Measurements from ENCODE around the gene ADRA2B. TPM values are rescaled to one million over a fixed set of nuclear protein-coding genes. Genes with fewer than 3 reads are reported as not detected.

ADRA2B gene
- polyA plus RNA-seq, 10 donors, result 1.9 to 3.8 (median 3.0) TPM

DNA sequence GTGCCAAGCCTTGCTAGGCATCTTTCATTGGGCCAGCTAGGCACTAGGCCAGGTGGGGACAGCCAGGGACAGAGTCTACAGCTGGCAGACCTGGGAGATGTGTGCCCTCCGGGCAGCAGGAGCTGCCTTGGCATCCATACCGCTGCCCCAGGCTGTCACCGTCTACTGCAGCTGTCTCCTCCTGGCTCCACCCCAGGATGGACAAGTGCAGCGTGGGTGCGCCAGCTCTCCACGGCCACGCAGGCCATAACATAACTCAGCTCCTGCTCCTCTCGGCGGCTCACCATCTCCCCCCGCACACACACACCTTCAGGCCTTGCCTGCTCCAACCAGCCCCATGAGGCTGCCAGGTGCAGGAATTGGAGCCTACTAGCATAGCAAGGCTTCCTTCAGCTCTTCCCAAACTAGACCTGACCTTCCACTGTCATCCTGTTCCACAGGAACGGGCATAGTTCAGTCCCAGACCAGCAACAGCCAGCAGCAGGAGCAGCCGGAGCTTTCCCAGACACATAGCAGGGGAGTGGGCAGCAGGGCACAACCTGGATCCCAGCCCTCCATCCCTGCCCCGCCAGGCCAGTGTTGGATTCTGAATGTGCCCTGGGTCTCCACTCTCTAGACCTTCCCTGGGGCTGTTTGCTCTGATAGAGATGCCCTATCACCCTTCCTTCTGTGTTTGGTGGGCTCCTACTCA is 2.5 kb upstream of the ADRA2B start:
- DNase-seq, result no peak

DNA sequence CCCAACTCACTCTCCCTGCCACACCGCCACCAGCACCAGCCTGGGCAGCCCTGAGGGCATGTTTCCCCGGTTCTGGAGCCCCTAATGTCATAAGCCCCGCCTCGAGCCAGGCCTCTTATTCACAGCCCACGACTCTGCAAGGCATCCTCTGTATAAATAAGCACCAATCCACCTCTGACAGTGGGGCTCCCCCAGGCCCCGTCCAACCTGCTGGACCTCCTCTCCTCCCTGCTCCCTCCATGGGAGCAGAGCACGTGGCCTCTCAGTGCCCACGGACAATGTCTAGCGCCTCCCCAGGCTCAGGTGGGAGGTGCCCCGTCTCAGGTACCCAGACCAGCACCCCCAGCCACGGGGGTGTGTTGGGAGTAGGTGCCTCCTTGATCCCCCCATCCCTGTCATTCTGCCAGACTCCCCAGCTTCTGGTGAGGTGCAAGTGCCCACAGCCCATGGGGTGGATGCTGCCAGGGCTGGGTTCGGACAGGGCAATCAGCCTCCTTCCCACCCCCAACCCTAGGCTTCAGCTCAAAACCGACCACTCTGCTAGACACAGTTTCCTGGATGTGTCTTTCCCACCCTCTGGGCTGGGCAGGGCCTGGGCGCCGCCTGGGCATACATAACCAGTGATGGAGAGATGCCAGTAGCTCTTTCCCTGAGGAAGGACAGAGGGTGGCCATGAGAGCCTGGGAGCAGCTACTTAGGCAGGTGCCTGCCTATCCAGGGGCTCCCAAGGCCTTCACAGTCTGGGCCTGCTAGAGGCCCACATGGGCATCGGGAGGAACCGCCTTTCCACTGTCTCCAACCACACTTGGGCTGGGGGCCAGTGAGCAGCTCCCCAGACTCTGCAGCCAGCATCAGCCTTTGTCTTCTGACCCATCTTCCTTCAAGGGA is 1.6 kb upstream of the ADRA2B start:
- DNase-seq, result no peak

DNA sequence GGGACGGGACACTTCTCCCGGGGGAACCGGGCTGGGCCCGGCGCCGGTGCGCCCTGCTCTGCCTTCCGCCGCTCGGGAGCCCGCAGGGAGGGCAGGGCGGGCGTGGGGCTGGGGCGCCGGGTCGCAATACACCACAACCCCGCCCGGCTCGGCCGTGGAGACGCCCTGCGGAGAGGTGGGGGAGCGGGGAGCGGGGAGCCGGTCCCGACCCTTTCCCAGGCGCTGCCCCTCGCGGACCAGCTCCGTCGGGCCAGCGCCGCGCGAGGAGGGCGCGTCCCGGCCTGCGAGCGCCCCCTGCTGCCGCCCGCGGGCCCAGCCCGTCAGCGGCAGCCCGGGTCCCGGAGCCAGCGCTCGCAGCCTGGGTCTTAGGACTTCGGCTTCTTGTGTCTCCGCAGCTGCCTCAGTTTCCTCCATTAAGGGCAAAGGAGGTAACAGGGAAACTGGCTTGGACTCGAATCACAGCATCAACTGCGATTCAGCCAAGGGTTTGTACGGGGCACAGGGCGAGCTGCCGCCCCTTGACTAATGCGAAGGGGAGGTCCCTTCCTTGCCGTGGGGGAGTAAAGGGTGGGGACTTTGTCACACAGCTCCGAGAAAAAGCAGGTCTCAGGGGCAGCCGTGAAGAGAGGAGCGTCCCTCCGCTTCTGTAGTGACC is 635 bp upstream of the ADRA2B start:
- DNase-seq, result peak; percentile 43 to 81 (median 68)

DNA sequence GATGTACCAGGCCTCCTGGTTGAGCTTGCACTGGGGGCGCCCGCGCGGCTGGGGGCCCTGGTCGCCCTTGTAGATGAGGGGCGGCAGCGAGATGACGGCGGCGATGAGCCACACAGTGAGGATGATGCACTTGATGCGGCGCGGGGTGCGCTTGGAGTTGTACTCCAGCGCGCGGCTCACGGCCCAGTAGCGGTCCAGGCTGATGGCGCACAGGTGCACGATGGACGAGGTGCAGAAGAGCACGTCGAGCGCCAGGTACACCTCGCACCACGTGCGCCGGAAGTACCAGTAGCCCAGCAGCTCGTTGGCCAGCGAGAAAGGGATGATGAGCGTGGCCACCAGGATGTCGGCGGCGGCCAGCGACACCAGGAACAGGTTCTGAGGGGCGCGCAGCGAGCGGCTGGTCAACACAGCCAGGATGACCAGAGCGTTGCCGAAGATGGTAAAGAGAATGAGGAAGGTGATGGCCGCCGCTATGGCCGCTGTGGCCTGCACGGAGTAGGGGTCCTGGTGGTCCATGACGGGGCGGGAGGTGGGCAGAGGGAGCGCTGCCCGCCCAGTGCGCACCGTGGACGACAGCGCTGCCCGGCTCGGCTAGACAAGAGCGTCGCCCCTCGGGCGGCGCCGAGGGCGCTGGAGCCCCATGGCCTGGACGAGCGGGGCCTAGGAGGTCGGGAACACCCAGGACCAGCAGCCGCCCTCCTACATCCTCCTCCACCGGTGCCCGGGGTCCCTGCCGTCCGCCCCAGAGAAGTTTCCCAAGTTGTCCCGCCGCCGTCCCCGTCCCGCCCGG is 544 bp downstream of the ADRA2B start:
- no peak for DNase-seq

DNA sequence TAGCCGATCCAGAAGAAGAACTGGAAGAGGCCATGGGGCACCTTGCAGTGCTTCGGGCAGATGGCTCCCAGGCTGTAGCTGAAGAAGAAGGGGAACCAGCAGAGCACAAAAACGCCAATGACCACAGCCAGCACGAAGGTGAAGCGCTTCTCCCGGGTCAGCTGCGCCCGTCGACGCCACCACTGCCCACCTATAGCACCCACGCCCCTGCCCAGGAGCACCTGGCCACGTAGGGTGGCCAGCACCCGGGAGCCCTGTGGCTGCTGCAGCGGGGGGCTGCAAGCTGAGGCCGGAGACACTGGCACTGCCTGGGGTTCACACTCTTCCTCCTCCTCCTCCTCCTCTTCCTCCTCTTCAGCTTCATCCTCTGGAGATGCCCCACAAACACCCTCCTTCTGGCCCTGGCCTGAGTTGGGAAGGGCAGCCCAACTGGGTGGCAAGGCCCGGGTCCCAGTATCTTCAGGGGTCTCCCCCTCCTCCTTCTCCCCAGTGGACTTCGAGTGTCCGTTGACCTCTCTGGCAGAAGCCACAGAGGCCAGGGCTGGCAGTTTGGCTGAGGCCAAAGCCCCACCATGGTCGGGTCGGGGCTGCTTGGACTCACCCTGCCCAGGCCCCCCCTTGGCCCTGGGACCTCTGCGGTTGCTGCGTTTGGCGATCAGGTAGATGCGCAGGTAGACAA is 1.3 kb downstream of the ADRA2B start:
- no peak for DNase-seq

DNA sequence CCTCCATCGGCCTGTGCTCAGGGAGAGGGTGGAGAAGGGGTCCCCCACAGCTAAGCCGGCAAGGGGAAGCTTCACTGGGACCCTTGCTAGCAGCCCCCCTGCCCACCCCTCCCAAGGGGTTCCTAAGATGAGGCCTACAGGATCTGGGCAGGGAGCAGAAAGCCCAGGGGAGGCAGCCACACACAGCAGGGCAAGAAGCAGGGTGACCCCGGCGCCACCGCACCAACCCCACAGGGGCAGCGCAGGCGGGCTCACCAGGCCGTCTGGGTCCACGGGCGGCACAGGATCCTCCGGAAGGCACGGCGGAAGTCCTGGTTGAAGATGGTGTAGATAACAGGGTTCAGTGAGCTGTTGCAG is 1.8 kb downstream of the ADRA2B start:
- no peak for DNase-seq

DNA sequence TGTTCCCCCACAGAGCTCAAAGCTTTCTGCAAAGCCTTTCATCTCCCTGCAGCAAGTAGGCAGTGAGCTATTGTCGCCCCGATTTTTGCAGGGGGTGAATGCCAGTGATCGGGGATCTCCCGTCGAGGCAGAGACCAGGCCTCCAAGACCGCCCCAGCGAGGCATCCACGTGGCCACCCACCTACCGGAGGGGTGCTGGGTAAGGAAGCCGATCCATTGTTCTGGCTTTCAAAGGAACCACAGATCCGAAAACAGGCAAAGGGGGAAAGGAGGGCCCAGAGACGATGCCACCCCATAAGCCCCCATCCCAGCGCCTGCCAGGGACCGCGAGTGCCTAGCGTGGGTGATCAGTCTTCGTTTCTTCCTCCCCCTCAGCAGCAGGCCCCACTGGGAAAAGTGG is 2.4 kb downstream of the ADRA2B start:
- DNase-seq, result no peak

DNA sequence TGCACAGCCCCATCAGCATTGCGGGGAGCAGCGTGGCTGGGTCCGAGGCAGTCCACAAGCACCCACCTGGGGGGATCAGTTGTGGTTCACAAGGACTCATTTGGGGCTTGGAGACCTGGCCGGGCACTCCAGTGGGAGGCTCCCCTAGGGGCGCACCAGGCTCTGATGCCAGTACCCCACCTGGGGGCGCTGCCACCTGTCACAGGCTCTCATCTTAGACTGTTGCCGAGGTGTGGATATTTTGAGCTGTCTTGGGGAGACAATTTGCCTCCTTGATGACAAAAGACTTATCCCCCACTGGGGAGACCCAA is 3.0 kb downstream of the ADRA2B start:
- DNase-seq, result no peak

DNA sequence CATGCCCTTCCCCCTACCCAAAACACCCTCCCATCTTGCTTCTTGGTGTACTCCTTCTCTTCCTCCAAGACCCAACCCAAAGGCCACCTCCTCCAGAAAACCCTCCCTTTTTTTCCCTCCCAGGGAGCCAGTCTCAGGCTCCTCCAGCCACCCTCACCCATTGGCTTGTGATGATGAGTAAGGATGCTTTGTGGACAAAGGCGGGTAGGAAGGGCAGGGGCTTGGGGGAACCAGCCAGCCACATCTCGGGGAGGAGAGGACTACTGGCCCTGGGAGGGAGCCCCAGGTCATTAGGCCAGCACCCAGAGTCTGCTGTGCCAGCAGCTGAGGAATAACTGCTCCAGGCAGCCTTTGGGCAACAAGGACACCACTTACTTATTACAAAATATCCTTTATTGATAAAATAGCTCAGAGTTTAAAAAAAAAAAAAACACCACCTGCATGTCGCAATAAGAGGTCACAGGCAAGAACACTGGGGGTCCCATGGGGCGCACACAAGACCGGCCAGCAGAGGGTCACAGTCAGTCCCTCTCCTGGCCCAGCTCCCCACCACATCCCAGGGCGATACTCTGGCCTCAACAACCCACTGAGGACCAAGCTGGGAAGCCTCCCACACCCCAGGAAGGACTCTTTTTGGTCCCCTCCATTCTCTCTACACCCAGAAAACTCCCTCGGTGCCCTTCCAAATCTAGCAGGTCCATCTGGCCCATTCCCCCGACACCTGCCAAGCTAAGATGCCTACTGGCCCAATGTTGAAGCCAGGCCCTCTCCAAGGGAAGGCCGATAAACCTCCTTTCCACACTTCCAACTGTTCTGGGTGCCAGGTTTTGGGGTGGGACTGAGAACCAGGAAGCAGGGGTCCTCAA is 3.6 kb downstream of the ADRA2B start:
- DNase-seq, result no peak

DNA sequence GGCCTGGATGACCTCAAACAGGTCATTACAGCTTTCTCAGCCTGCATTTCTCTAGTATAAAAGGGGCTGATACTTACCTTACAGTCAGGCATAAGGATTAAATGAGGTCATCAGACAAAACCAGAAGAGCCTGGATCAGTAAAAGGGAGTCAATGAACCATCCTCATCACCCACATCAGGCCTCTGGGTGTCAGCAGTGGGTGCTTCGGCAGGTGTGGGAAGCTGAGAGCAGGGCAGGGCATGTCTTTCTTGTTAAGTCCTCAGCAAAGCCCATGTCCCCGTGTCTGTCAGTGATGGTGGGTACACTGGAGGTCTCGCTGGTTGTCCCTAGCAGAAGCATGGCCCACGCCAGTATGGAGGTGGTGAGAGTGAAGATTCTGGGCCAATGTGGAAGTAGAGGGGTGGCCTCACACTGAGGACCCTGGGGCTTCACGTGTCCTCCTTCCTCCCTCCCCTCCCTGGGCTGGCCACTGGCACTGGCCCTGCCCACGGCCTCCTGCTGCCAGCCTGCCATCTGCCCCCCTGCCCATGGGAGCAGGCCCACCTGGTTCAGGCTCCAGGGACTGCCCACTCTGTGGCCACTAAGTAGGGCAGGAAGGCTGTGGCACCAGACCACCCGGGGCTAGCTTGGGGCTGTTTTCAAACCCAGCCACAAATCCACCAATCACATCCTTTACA is 4.4 kb downstream of the ADRA2B start:
- DNase-seq, result no peak

DNA sequence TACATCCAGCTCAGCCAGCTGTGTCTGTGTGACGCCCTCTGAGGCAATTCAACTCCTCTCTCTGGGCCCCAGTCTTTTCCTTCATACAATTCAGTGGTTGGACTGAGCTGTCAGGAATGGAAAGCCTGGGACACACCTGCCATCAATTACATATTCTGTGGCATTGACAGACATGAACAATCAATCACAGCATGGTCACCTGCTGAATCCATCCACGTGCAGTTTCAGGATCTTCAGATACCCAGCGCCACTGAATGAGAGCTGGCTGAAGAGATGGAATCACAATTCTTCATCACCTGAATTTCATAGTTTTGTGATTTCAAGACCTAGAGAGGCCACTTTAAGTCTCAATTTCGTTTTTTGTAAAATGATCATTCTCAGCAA is 5.1 kb downstream of the ADRA2B start:
- no peak for DNase-seq

DNA sequence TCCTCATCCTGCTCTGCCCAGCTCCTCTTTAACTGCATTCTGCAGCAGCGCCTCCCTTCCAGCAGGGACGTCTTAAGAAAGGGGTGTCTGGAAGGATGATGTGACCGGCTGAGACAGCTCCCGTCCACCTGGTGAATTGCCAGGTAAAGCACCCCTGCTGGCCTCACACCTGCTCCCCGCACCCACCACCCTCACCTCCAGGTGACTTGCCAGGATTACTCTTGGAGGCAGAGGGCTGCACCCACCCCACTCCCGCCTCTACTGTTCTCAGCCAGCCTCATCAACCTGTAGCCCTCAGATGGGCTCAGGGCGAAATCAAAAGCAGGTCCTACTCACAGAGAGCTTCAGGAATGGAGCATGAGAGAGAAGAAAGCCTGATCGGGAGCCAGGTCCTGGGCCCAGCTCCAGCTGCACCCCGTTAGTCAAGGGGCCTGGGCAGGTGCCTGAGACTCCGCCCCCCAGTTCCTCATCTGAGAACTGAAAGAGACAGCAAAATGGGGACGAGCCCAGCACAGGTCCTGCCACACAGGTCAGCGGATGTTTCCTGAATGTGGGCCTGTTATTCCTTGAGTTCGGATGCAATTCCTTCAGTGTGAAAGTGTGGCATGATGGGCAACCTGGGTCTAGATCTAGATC is 5.6 kb downstream of the ADRA2B start:
- no peak for DNase-seq

DNA sequence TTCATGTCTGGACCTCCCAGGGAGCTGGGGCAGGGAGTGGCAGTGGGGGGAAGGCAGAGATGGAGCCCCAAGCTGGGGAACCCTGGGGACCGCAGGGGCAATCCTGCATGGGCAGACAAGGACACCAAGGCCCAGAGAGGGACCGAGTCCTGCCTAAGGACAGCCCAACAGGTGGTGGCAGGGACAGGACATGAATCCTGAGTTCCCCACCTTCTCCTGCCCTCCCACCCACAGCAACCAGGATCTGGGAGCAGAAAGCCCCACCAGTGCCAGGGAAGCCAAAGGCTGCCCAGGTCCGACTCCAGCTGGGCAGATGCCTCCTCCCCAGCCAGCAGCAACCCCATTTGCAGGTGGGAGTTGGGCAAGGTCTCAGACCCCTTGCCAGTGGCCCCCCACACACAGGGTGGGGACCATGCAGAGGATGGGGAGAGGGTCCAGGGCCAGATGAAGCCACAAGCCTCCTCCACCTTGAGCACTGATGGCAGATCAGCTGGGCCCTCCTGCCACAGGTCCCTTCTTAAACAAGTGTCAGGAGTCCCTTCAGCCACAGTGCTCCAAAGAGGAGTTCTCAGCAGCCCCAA is 6.3 kb downstream of the ADRA2B start:
- DNase-seq, result no peak

DNA sequence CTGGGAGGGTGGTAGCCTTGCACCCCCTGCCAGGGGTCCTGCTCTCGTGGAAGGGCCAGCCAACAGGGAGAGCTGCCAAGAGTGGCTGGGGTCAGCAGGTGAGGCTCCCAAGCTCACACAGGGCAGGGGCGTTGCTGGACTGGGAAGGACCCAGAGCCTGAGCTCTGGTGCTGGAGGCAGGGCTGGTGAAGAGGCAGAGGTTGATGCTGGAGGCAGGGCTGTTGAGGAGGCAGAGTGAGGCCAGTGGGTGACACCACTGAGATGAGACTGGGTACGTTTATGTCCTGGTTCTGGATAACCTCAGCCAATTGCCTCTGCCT is 7.0 kb downstream of the ADRA2B start:
- no peak for DNase-seq

DNA sequence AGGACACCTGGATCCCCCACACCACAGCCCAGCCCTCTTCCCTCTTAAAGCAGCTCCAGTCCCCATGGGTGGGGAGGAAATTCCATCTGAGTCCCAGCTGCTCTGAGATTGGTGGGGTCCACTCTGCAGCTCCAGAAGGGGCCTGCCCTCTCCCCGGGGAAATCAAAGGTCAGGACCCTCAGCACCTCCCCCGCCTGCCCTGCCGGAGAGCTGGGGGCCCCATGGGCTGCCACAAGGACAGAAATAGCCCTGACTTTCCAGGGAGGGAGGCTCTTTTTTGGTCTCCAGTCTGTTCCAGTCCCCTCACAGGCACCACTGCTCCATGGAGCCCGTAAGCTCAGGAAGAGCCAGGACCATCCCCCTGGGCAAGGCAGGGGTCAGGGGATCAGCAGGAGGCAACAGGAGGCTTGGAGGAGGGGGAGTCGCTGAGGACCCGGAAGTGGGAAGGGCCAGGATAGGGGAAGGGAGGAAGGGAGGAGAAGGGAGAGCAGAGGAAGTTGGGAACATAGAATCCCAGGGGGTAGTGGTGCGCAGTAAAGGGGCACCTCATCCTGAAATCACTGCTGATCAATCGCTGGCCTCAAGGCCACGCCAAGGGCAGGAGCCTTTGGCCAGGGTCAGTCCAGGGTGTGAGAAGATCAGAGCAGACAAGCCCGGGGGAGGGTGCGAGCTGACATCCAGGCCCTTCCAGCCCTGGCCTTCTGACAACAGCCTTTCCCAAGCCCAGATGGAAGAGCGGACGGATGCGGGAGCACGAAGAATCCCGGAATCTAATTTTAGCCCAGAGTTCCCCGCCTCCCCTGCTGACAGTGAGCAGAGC is 7.6 kb downstream of the ADRA2B start:
- peak; percentile 59 to 94 (median 82) for DNase-seq

DNA sequence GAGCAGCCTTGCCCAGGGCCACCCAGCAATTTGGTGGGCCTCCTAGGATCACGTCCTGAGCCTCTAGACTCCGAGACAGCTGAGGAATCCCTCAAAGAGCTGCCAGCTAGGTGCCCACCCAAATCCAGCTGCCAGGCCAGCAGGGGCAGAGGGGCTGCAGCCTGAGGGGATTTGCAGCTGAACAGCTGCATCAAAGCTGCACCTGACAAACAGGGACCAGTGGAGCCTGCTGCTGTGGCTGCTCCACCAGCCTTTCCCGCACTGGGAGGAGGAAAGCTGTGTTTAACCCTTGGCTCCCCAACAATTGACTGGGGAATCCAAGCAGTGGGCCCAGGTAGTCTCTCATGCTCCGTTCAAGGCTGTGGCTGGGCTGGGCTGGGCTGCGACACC is 8.2 kb downstream of the ADRA2B start:
- no peak for DNase-seq

DNA sequence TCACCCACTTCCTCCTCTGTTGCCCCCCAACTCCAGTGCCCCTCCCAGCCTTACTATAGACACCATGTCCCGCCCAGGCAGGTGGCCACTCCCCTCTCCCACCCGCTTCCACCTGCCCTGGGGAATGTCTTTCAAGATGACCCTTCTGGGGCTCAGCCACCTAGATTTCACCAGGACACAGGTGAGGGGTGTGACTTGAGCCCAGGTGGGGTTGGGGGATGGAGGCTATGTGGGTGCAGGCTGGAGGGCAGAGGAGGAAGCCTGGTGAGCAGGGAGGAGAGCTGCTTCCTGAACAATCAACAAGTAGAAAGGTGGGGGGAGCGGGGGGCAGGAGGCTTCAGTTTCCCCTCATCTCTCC is 8.7 kb downstream of the ADRA2B start:
- DNase-seq, result no peak

DNA sequence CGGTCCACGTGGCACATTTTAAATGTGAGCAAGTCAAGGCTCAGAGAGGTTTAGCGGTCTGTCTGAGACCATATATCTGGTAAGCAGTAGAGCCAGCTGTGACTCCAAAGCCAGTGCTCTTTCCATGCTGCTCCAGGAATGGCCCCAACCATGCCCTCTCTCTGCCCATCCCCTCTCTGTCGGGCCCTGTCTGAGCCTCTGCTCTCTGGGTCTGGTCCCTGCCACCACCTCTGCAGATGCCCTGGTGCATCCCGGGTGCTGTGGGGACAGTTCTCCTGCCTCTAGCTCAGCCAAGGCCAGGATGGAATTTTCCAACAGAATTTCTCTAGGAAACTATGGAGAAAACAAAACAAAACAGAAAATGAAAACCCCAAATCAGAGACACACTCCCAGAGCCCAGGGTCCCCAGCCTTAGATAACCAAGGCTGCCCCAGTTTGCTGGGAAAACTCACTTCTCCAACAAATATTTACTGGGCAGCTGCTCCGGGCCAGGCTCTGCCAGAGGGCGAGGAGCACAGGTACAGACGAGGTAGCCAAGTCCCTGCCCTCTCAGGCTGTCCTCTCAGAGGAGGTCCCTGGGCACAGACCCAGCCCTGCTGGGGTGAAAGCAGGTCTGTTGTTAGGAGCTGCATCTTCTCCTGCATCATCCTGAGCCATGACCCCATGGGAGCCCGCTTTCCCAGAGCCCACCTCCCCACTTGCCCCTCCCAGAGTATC is 9.2 kb downstream of the ADRA2B start:
- DNase-seq, result peak in 1 of 3 donors; percentile 49
